Peyer's patch (tissue), 4 donors: ENCODE measurements around the gene FAM110A. TPM values are rescaled to one million over a fixed set of nuclear protein-coding genes. Genes with fewer than 3 reads are reported as not detected.
"Not testable (repeated sequence)": the region's sequence is repeated elsewhere in the genome, so short reads cannot be mapped to it uniquely, and the experiment has no call there.

ENCODE experiments used
- DNase-seq, 3 donors: peaks; one replicate each; pipeline ENCODE4 v3.0.0-alpha.2; 2017 to 2019
- H3K27ac ChIP-seq, 4 donors: fragments of 200-600 bp; sonication (generic); one replicate each; pipeline ENCODE4 v1.5.1; 2016 to 2019
- H3K27me3 ChIP-seq, 2 donors: fragments of 200-600 bp; sonication (generic); one replicate each; pipeline ENCODE4 v1.5.1; 2019
- H3K36me3 ChIP-seq, 3 donors: fragments of 200-600 bp; sonication (generic); one replicate each; pipeline ENCODE4 v1.5.1; 2016 to 2019
- H3K4me1 ChIP-seq, 4 donors: fragments of 200-600 bp; sonication (generic); one replicate each; pipeline ENCODE4 v1.5.1; 2016 to 2019
- H3K4me3 ChIP-seq, 4 donors: fragments of 200-600 bp; sonication (generic); 1 replicate in 3 of 4; 2 replicates in 1 of 4; pipeline ENCODE4 v1.5.1; 2016 to 2019; ENCODE audit warnings: mild to moderate bottlenecking in 1 of 4
- H3K9me3 ChIP-seq, 4 donors: fragments of 200-600 bp; sonication (generic); one replicate each; pipeline ENCODE4 v1.5.1; 2016 to 2019; ENCODE audit warnings: mild to moderate bottlenecking in 1 of 4
- CTCF ChIP-seq, 6 experiments: fragments of 450-650 bp in 4 of 6; fragments of 200-600 bp in 2 of 6; sonication (generic) in 1 of 6; IDR thresholded peaks; one replicate each; pipeline ENCODE4 v1.5.1; 2017 to 2019; ENCODE audit warnings: antibody characterized with exemption in 6 of 6, mild to moderate bottlenecking in 3 of 6, moderate library complexity in 1 of 6
- POLR2A ChIP-seq, 2 donors: fragments of 450-650 bp; IDR thresholded peaks; one replicate each; pipeline ENCODE4 v1.5.1; 2017; ENCODE audit warnings: antibody characterized with exemption in 2 of 2, mild to moderate bottlenecking in 2 of 2, moderate library complexity in 2 of 2
- total RNA-seq, 4 donors: library from RNA; depleted of rRNA; stranded (reverse); fragments of >200 nt; gene quantifications; one replicate each; pipeline ENCODE4 v1.1.0, GENCODE V29; 2016

The FAM110A gene
- total RNA-seq, result 10 to 100 TPM in 2 of 4 donors, 1 to 10 TPM in 2; 5.1 to 15.7 (median 12.7) TPM

- TF ChIP-seq POLR2A (IDR thresholded peaks at IDR 0.05), result peak; percentile 17 to 20
- TF ChIP-seq CTCF (IDR thresholded peaks at IDR 0.05), result no peak
- peak; percentile 93 to 99 (median 97) for DNase-seq
- Histone ChIP-seq H3K4me1 (peaks cover 0 to 17% (median 5%) of the 10 kb centered on the region in 4 donors), H3K9me3 (no peaks in the 10 kb centered on the region), H3K4me3 (peak within 1 kb of the TSS; percentile 69 to 91 (median 84)), H3K36me3 (no peaks in the 10 kb centered on the region), H3K27me3 (no peaks in the 10 kb centered on the region), H3K27ac (peak within 1 kb of the TSS; percentile 73 to 95 (median 87))
These were observed at the start of gene FAM110A for GRCh38 chr20:833450-834150. Gene FAM110A (plus strand): TSS chr20:833715. CDS start chr20:844805, 11,090 bp downstream.

GRCh38 chr20:787825-788224 is 45.7 kb upstream of the FAM110A start:
- Histone ChIP-seq H3K27ac (no peak overlapping the region), H3K27me3 (no peaks in the 10 kb centered on the region), H3K4me1 (no peaks in the 10 kb centered on the region), H3K36me3 (no peaks in the 10 kb centered on the region), H3K9me3 (peaks cover 0 to 10% (median 2%) of the 10 kb centered on the region in 4 donors), H3K4me3 (no peak overlapping the region)
- no peak for DNase-seq
- TF ChIP-seq CTCF (IDR thresholded peaks at IDR 0.05), result no peak
- TF ChIP-seq POLR2A (IDR thresholded peaks at IDR 0.05), result no peak

GRCh38 chr20:791056-791455 is 42.5 kb upstream of the FAM110A start:
- no peak for DNase-seq
- Histone ChIP-seq H3K4me1 (no peaks in the 10 kb centered on the region), H3K27ac (no peak overlapping the region), H3K9me3 (peaks cover 0 to 6% (median 2%) of the 10 kb centered on the region in 4 donors), H3K27me3 (no peaks in the 10 kb centered on the region), H3K4me3 (no peak overlapping the region), H3K36me3 (no peaks in the 10 kb centered on the region)
- TF ChIP-seq CTCF (IDR thresholded peaks at IDR 0.05), result no peak
- TF ChIP-seq POLR2A (IDR thresholded peaks at IDR 0.05), result no peak

- TF ChIP-seq POLR2A (IDR thresholded peaks at IDR 0.05) (no peak), CTCF (IDR thresholded peaks at IDR 0.05) (no peak)
- Histone ChIP-seq H3K4me3 (no peak overlapping the region), H3K36me3 (no peaks in the 10 kb centered on the region), H3K9me3 (peaks cover 0 to 6% (median 2%) of the 10 kb centered on the region in 4 donors), H3K4me1 (no peaks in the 10 kb centered on the region), H3K27me3 (no peaks in the 10 kb centered on the region), H3K27ac (no peak overlapping the region)
- DNase-seq, result no peak
These were observed 41.3 kb upstream of the FAM110A start for GRCh38 chr20:792248-792647.

GRCh38 chr20:796921-797320 is 36.6 kb upstream of the FAM110A start:
- Histone ChIP-seq H3K9me3 (peaks cover 0 to 5% (median 2%) of the 10 kb centered on the region in 4 donors), H3K36me3 (no peaks in the 10 kb centered on the region), H3K27ac (peak overlapping the region in 3 of 4 donors; percentile 35 to 79 (median 53)), H3K27me3 (no peaks in the 10 kb centered on the region), H3K4me3 (no peak overlapping the region), H3K4me1 (no peaks in the 10 kb centered on the region)
- DNase-seq, result peak in 2 of 3 donors; percentile 67 to 75
- TF ChIP-seq POLR2A (IDR thresholded peaks at IDR 0.05) (no peak), CTCF (IDR thresholded peaks at IDR 0.05) (no peak)

GRCh38 chr20:798746-799145 is 34.8 kb upstream of the FAM110A start:
- not testable (repeated sequence) for H3K36me3 ChIP-seq, H3K27ac ChIP-seq, H3K9me3 ChIP-seq, DNase-seq, H3K4me1 ChIP-seq, H3K27me3 ChIP-seq, H3K4me3 ChIP-seq

GRCh38 chr20:800026-800425 is 33.5 kb upstream of the FAM110A start:
- H3K4me1 ChIP-seq, H3K27me3 ChIP-seq, DNase-seq, H3K36me3 ChIP-seq, H3K27ac ChIP-seq, H3K9me3 ChIP-seq, H3K4me3 ChIP-seq: not testable (repeated sequence)
